ENCODE results near the gene UBE2J1. TPM values are rescaled to one million over a fixed set of nuclear protein-coding genes. Genes with fewer than 3 reads are reported as not detected.

Gene UBE2J1
- total and polyA plus RNA-seq, 10 of the 15 experiments (the other 5 are each of a cell fraction or from before 2014, with no cell fraction given) = 48.7 to 131 (median 90.0) TPM

GRCh38 chr6:89368107-89368506 is 15.6 kb upstream of the UBE2J1 start (continued):
- TF ChIP-seq RELB (IDR thresholded peaks at IDR 0.05; ENCODE audit: low read depth) (no peak), USF1 (IDR thresholded peaks at IDR 0.05; ENCODE audit: borderline replicate concordance, extremely low read length, insufficient read depth, low read depth, low read length) (no peak), ZNF207 (IDR thresholded peaks at IDR 0.05; ENCODE audit: borderline replicate concordance) (no peak), RAD21 (IDR thresholded peaks at IDR 0.05; ENCODE audit: insufficient read depth, low read depth, low read length) (peak; percentile 80), CTCF (IDR thresholded peaks at IDR 0.05 in 2 of 3, conservative IDR thresholded peaks at IDR 0.05 in 1 of 3; ENCODE audit: control insufficient read depth in 2 of 3, extremely low read depth in 1 of 3, insufficient read depth in 1 of 3, low read depth in 3 of 3, low read length in 3 of 3) (peak; percentile 80 to 86 (median 85)), SKIL (IDR thresholded peaks at IDR 0.05; ENCODE audit: low read depth, poor library complexity, severe bottlenecking) (no peak), PAX5 (IDR thresholded peaks at IDR 0.05; ENCODE audit: borderline replicate concordance, low read depth, low read length) (no peak), SMC3 (IDR thresholded peaks at IDR 0.05; ENCODE audit: borderline replicate concordance, low read length) (peak; percentile 59), PAX8 (IDR thresholded peaks at IDR 0.05) (no peak), MTA2 (IDR thresholded peaks at IDR 0.05; ENCODE audit: low read depth) (no peak), FOXM1 (IDR thresholded peaks at IDR 0.05; ENCODE audit: low read depth, low read length) (no peak), JUND (IDR thresholded peaks at IDR 0.05; ENCODE audit: low read depth, low read length) (no peak), POLR2A (IDR thresholded peaks at IDR 0.05; ENCODE audit: low read depth, low read length) (no peak)
